ENCODE results near the gene SEC22A. TPM values are rescaled to one million over a fixed set of nuclear protein-coding genes. Genes with fewer than 3 reads are reported as not detected.

Gene SEC22A
- total RNA-seq, 1 donor from 2014 or later, result 16.3 TPM

- intact Hi-C loops (cut with micrococcal nuclease), result no loop called here
- no peak overlapping the region for H3K27ac Mint-ChIP-seq
Observed at GRCh38 chr3:123283074-123283473, 81.3 kb downstream of the SEC22A start.

GRCh38 chr3:123283657-123284398 lies 82.1 kb downstream of the SEC22A start:
- Mint-ChIP-seq H3K27me3 (no peaks in the 10 kb centered on the region), H3K4me1 (no peaks in the 10 kb centered on the region), H3K9me3 (no peaks in the 10 kb centered on the region), H3K4me3 (no peak overlapping the region), H3K36me3 (ENCODE audit: low read depth) (no peaks in the 10 kb centered on the region), H3K27ac (no peak overlapping the region)
- DNase-seq, result no peak
- intact Hi-C loops (cut with micrococcal nuclease), result no loop called here

More at GRCh38 chr3:123283074-123283473, 81.3 kb downstream of the SEC22A start:
- no peak for DNase-seq
- Mint-ChIP-seq H3K9me3 (no peaks in the 10 kb centered on the region), H3K4me1 (no peaks in the 10 kb centered on the region), H3K27me3 (no peaks in the 10 kb centered on the region), H3K36me3 (ENCODE audit: low read depth) (no peaks in the 10 kb centered on the region), H3K4me3 (no peak overlapping the region)

- H3K9me3 Mint-ChIP-seq, result no peaks in the 10 kb centered on the region
- no peaks in the 10 kb centered on the region for H3K36me3 Mint-ChIP-seq (ENCODE audit: low read depth)
- no peaks in the 10 kb centered on the region for H3K4me1 Mint-ChIP-seq
- intact Hi-C loops (cut with micrococcal nuclease), result no loop called here
- H3K4me3 Mint-ChIP-seq, result no peak overlapping the region
- no peak overlapping the region for H3K27ac Mint-ChIP-seq
- no peak for DNase-seq
- no peaks in the 10 kb centered on the region for H3K27me3 Mint-ChIP-seq
Observed at GRCh38 chr3:123284399-123285010, 82.8 kb downstream of the SEC22A start.

- Mint-ChIP-seq H3K27ac (no peak overlapping the region), H3K4me1 (no peaks in the 10 kb centered on the region), H3K36me3 (ENCODE audit: low read depth) (no peaks in the 10 kb centered on the region)
Observed at GRCh38 chr3:123285066-123285465, 83.3 kb downstream of the SEC22A start.

GRCh38 chr3:123285479-123285878 lies 83.7 kb downstream of the SEC22A start:
- Mint-ChIP-seq H3K27me3 (no peaks in the 10 kb centered on the region), H3K4me1 (no peaks in the 10 kb centered on the region), H3K4me3 (no peak overlapping the region), H3K27ac (no peak overlapping the region), H3K36me3 (ENCODE audit: low read depth) (no peaks in the 10 kb centered on the region), H3K9me3 (no peaks in the 10 kb centered on the region)
- intact Hi-C loops (cut with micrococcal nuclease), result no loop called here
- DNase-seq, result no peak

More at GRCh38 chr3:123285066-123285465, 83.3 kb downstream of the SEC22A start:
- H3K9me3 Mint-ChIP-seq, result no peaks in the 10 kb centered on the region
- H3K27me3 Mint-ChIP-seq, result no peaks in the 10 kb centered on the region
- no peak overlapping the region for H3K4me3 Mint-ChIP-seq
- intact Hi-C loops (cut with micrococcal nuclease), result no loop called here
- no peak for DNase-seq

DNA sequence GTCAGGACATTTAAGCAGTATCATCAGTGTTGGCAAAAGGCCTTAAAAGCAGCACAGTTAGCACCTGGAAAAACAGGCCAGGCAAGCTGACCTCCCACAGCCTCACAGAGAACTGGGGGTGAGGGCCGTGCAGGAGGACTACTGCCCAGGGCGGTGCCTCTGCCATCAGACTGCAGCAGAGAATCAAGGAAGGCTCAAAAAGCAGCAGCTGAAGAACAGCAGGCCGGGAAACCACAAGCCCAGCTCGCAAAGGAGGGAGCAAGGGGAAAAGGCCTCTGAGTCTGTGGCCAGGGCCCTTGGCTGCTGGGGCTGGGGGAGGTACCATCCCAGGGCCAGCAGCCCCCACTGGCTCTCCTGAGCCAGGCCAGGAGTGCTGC lies 84.2 kb downstream of the SEC22A start:
- Mint-ChIP-seq H3K27ac (no peak overlapping the region), H3K9me3 (no peaks in the 10 kb centered on the region), H3K4me1 (no peaks in the 10 kb centered on the region), H3K27me3 (no peaks in the 10 kb centered on the region), H3K36me3 (ENCODE audit: low read depth) (no peaks in the 10 kb centered on the region), H3K4me3 (no peak overlapping the region)
- intact Hi-C loops (cut with micrococcal nuclease), result no loop called here
- no peak for DNase-seq

DNA sequence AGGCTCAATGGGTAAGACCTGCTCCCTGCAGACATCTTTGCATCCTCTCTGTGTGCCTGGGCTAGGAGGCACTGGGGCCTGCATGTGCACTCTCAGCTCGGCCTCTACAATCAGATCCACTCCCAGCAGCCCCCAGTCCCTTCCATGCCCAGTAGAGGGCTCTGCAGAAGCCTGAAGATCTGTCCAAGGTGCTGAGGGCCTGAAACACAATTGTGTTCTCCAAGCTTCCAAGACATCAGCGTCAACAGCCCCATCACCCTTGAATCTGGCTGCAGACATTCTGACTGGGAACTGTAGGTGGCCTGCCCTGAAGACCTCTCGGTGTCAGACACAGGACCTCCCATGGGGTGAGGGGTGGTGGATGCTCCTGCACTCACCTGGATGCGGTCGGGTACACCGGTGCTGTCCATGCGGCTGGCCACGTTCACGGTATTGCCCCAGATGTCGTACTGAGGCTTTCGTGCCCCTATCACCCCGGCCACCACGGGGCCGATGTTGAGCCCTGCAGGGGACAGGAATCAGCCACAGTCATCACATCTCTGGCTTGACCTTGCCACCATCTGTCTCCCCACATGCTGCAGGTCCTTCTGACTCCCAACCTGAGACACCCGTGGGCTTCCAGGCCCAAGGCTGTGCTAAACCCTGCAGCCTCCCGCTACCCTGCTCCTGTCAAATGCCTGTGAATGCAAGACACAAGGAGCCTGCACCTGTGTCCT lies 84.7 kb downstream of the SEC22A start:
- H3K36me3 Mint-ChIP-seq (ENCODE audit: low read depth), result no peaks in the 10 kb centered on the region
- intact Hi-C loops (cut with micrococcal nuclease), result no loop called here
- H3K4me1 Mint-ChIP-seq, result no peaks in the 10 kb centered on the region
- H3K4me3 Mint-ChIP-seq, result no peak overlapping the region
- DNase-seq, result peak; percentile 83
- no peaks in the 10 kb centered on the region for H3K9me3 Mint-ChIP-seq
- H3K27me3 Mint-ChIP-seq, result no peaks in the 10 kb centered on the region
- no peak overlapping the region for H3K27ac Mint-ChIP-seq

DNA sequence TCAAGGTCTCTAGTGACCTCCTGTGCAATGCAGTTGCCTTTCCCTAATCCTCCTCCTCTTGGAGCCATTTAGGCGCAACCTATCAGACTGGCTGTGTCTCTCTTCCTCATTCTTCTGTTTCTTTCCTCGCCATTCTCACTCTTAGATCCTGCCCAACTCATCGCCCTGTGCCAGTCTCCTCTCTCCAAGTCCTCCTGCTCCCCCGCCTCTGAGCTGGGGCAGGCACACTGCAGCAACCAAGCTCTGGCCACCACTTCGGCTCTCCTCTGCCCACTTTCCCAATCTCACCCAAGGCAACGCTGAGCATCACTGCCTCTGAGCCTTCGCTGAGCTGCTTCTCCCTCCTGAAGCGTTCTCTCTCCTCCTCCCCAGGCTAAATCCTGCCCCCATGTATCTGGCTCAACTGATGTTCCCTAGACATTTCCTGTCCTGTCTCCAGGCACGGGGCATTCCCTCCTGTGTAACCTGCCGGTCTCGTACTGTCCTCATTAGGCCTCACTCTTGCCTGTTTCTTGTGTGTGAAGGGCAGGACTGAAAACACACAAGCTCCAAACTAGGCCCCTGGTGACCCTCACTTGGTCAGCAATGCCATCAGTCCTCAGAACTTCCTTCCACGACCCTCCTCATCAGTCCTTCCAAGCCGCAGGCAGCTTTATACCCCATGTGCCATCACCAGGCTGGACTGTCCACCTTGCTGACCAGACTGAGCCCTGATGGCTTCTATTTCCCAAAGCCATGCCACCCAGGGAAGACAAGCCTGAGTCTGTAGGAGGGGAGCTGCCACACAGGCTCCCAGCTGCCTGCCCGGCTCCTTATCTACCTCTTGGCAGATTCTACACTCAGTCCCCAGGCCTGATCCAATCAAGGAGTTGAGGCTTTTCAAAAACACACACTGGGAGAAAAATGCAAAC lies 85.6 kb downstream of the SEC22A start:
- intact Hi-C loops (cut with micrococcal nuclease), result no loop called here
- H3K36me3 Mint-ChIP-seq (ENCODE audit: low read depth), result no peaks in the 10 kb centered on the region
- H3K27me3 Mint-ChIP-seq, result no peaks in the 10 kb centered on the region
- no peak for DNase-seq
- H3K4me3 Mint-ChIP-seq, result no peak overlapping the region
- H3K27ac Mint-ChIP-seq, result no peak overlapping the region
- H3K4me1 Mint-ChIP-seq, result no peaks in the 10 kb centered on the region
- H3K9me3 Mint-ChIP-seq, result no peaks in the 10 kb centered on the region

DNA sequence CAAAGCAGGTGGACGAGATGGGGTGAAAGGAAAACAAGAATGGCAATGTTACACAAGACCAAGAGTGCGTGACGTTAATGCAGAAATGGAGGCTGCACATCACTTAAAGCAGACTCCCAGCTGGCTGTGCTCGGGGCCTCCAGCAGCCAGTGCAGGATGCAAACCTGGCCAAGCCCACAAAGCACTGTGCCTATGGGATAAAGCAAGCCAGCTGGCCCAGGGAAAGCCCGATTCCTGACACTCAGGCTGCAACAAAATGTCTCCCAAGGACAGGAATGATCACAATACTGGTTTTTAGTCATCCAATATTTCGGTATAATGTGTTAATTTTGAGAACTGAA lies 86.2 kb downstream of the SEC22A start:
- DNase-seq, result no peak

GRCh38 chr3:123289391-123290106 lies 87.8 kb downstream of the SEC22A start:
- intact Hi-C loops (cut with micrococcal nuclease), result no loop called here
- H3K36me3 Mint-ChIP-seq (ENCODE audit: low read depth), result no peaks in the 10 kb centered on the region
- no peaks in the 10 kb centered on the region for H3K27me3 Mint-ChIP-seq
- no peak overlapping the region for H3K27ac Mint-ChIP-seq
- H3K4me3 Mint-ChIP-seq, result no peak overlapping the region
- H3K9me3 Mint-ChIP-seq, result no peaks in the 10 kb centered on the region
- no peaks in the 10 kb centered on the region for H3K4me1 Mint-ChIP-seq
- DNase-seq, result no peak

More for the DNA sequence above, 86.2 kb downstream of the SEC22A start:
- Mint-ChIP-seq H3K4me3 (no peak overlapping the region), H3K27ac (no peak overlapping the region), H3K27me3 (no peaks in the 10 kb centered on the region), H3K4me1 (no peaks in the 10 kb centered on the region), H3K36me3 (ENCODE audit: low read depth) (no peaks in the 10 kb centered on the region), H3K9me3 (no peaks in the 10 kb centered on the region)
- intact Hi-C loops (cut with micrococcal nuclease), result no loop called here

- Mint-ChIP-seq H3K4me3 (no peak overlapping the region), H3K9me3 (no peaks in the 10 kb centered on the region), H3K27me3 (no peaks in the 10 kb centered on the region), H3K36me3 (ENCODE audit: low read depth) (no peaks in the 10 kb centered on the region), H3K27ac (no peak overlapping the region), H3K4me1 (no peaks in the 10 kb centered on the region)
- intact Hi-C loops (cut with micrococcal nuclease), result no loop called here
- DNase-seq, result no peak
Observed at GRCh38 chr3:123290107-123290930, 88.6 kb downstream of the SEC22A start.

DNA sequence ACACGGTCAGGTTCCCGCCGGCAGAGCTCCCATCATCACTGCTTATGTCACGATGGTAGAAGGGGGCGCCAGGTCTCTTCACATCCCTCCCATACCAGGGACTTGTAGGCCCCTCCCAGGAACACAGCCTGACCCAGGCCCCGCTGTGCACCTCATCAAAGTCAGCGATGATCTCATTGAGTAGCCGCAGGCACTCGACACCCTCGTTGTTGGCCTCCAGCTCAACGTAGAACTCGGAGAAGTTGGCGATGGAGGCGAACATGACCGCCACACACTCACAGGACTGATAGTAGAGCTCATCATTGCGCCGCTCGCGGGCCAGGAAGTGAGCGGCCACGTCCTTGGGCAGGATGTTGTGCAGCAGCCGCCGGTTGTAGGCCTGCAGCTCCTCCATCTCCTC lies 89.2 kb downstream of the SEC22A start:
- H3K4me1 Mint-ChIP-seq, result no peaks in the 10 kb centered on the region
- H3K27ac Mint-ChIP-seq, result no peak overlapping the region
- intact Hi-C loops (cut with micrococcal nuclease), result no loop called here
- DNase-seq, result no peak
- H3K9me3 Mint-ChIP-seq, result no peaks in the 10 kb centered on the region
- no peaks in the 10 kb centered on the region for H3K27me3 Mint-ChIP-seq
- no peaks in the 10 kb centered on the region for H3K36me3 Mint-ChIP-seq (ENCODE audit: low read depth)
- no peak overlapping the region for H3K4me3 Mint-ChIP-seq
